ENCODE measurements around the gene TMEM63A. TPM values are rescaled to one million over a fixed set of nuclear protein-coding genes. Genes with fewer than 3 reads are reported as not detected.

The TMEM63A gene
- total and polyA plus RNA-seq, 2 donors (not counting 3 experiments of a cell fraction or from before 2014, with no cell fraction given), result 28.7 to 41.4 TPM

DNA sequence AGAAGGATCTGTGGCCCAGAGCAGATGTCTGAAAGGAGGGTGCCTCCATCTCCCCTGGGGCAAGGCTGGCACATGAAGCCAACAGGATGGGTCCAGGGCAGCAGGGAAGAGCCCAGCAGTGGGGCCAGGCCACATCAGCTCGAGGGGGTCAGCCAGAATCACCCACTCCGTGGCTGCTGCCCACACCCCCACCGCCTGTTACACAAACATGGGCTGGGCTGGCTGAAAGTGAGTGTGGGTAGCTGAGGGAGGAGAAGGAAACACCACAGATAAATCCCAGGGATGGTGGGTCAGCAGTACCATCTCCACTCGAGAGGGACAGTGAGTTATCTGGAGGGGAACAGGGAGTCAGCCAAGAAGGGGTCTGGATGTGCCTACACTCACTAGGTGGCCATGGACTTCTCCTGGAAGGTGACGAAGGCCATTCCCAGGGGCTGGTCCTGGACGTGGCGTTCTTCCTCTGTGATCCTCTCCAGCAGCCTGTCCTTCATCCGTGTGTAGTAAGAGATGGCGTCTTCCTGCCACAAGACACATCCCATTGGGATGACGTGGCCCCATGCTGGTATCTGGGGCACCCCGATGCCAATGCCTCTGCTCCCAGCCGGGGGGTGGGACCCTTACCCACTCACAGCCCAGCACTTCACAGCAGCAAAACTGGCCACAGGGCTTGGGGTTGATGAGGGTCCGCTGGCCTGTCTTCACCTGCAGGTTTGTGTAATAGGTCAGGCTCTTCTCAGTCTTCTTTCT lies 20.2 kb downstream of the TMEM63A start:
- no peak overlapping the region for H3K4me3 ChIP-seq (replicated peaks in 1 of 3; ENCODE audit: insufficient read depth in 1 of 3, low read depth in 1 of 3, low read length in 3 of 3)
- peaks cover 12% of the 10 kb centered on the region for H3K4me1 ChIP-seq (ENCODE audit: control insufficient read depth, extremely low read depth, insufficient read depth, low read length)
- H3K79me2 ChIP-seq (ENCODE audit: control insufficient read depth, insufficient read depth, low read length), result no peaks in the 10 kb centered on the region
- no TSS peak for BruUV-seq (replicated peaks)
- H2AFZ ChIP-seq (ENCODE audit: low read depth, low read length), result no peak overlapping the region
- H3K4me2 ChIP-seq (ENCODE audit: insufficient read depth, low read length), result no peak overlapping the region
- dilution Hi-C loops (cut with MboI; ENCODE audit: extremely low pct_ligation_motif_present, low sequenced_read_pairs) (no loop called here), intact Hi-C loops (cut with micrococcal nuclease) (no loop called here)
- DNase-seq (ENCODE audit: low read depth, low spot score) (no peak), FAIRE-seq (no peak)
- H3K27me3 ChIP-seq (ENCODE audit: control insufficient read depth in 2 of 2, insufficient read depth in 2 of 2, low read length in 2 of 2), result no peaks in the 10 kb centered on the region
- no peaks in the 10 kb centered on the region for H3K9me3 ChIP-seq (replicated peaks; ENCODE audit: control insufficient read depth, insufficient read depth, low read length)
- no peak overlapping the region for H3K27ac ChIP-seq (ENCODE audit: insufficient read depth, low read depth, low read length)
- H4K20me1 ChIP-seq (replicated peaks; ENCODE audit: control insufficient read depth, extremely low read depth, insufficient read depth, low read length), result no peaks in the 10 kb centered on the region
- peaks cover 0 to 27% of the 10 kb centered on the region in 2 experiments for H3K36me3 ChIP-seq (ENCODE audit: control insufficient read depth in 2 of 2, extremely low read depth in 1 of 2, insufficient read depth in 2 of 2, low read length in 2 of 2)
- no peak overlapping the region for H3K9ac ChIP-seq (replicated peaks; ENCODE audit: extremely low read depth, insufficient read depth, low read length)
- ChIA-PET CTCF (no interaction called here), POLR2A (no interaction called here)
- H3K9me1 ChIP-seq (replicated peaks; ENCODE audit: control insufficient read depth, extremely low read depth, insufficient read depth, low read length), result no peaks in the 10 kb centered on the region
- no peak for TF ChIP-seq GATA2 (IDR thresholded peaks at IDR 0.05; ENCODE audit: insufficient read depth, insufficient read length, low read depth, low read length)
- no peak for TF ChIP-seq JUN (IDR thresholded peaks at IDR 0.05; ENCODE audit: borderline replicate concordance, insufficient read depth, insufficient read length, low read depth)
- TF ChIP-seq FOS (IDR thresholded peaks at IDR 0.05; ENCODE audit: borderline replicate concordance, insufficient read depth, low read length), result no peak
- TF ChIP-seq, protein P1, sequence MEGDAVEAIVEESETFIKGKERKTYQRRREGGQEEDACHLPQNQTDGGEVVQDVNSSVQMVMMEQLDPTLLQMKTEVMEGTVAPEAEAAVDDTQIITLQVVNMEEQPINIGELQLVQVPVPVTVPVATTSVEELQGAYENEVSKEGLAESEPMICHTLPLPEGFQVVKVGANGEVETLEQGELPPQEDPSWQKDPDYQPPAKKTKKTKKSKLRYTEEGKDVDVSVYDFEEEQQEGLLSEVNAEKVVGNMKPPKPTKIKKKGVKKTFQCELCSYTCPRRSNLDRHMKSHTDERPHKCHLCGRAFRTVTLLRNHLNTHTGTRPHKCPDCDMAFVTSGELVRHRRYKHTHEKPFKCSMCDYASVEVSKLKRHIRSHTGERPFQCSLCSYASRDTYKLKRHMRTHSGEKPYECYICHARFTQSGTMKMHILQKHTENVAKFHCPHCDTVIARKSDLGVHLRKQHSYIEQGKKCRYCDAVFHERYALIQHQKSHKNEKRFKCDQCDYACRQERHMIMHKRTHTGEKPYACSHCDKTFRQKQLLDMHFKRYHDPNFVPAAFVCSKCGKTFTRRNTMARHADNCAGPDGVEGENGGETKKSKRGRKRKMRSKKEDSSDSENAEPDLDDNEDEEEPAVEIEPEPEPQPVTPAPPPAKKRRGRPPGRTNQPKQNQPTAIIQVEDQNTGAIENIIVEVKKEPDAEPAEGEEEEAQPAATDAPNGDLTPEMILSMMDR (IDR thresholded peaks at IDR 0.05; ENCODE audit: extremely low read depth in 1 of 2, insufficient read depth in 1 of 2, low read depth in 1 of 2, low read length in 2 of 2), result no peak
- no peak for TF ChIP-seq MYC (IDR thresholded peaks at IDR 0.05; ENCODE audit: low read depth, low read length)
- TF ChIP-seq EZH2 (IDR thresholded peaks at IDR 0.05; ENCODE audit: borderline replicate concordance, low read depth, low read length, severe bottlenecking), result no peak
- no peak for TF ChIP-seq POLR2A (IDR thresholded peaks at IDR 0.05; ENCODE audit: low read depth, low read length)
- TF ChIP-seq, protein P2, sequence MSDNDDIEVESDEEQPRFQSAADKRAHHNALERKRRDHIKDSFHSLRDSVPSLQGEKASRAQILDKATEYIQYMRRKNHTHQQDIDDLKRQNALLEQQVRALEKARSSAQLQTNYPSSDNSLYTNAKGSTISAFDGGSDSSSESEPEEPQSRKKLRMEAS (IDR thresholded peaks at IDR 0.05; ENCODE audit: insufficient read depth, insufficient read length), result no peak
- TF ChIP-seq POLR2AphosphoS5 (IDR thresholded peaks at IDR 0.05; ENCODE audit: insufficient read depth, low read depth, low read length), result no peak

All from endothelial cell of umbilical vein (primary cell).